ENCODE data around the gene ANKHD1.

The ANKHD1 gene

GRCh38 chr5:140357726-140358093 lies 43.9 kb upstream of the ANKHD1 start (continued):
- TF ChIP-seq GFI1B (tag by site-specific recombination; IDR thresholded peaks at IDR 0.05): no peak
- TF ChIP-seq ZNF341 (tag by site-specific recombination; IDR thresholded peaks at IDR 0.05; ENCODE audit: low read depth): no peak
- TF ChIP-seq KLF8 (tag by site-specific recombination; IDR thresholded peaks at IDR 0.05): no peak
- TF ChIP-seq ZNF132 (tag by site-specific recombination; IDR thresholded peaks at IDR 0.05; ENCODE audit: borderline replicate concordance): no peak
- 0 out of 2 replicates have a peak, but pooled peaks have one; percentile 61 for TF ChIP-seq ZNF2 (tag by site-specific recombination; IDR thresholded peaks at IDR 0.05)
- TF ChIP-seq, protein P1, sequence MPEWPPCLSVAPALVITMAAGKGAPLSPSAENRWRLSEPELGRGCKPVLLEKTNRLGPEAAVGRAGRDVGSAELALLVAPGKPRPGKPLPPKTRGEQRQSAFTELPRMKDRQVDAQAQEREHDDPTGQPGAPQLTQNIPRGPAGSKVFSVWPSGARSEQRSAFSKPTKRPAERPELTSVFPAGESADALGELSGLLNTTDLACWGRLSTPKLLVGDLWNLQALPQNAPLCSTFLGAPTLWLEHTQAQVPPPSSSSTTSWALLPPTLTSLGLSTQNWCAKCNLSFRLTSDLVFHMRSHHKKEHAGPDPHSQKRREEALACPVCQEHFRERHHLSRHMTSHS (tag by site-specific recombination; IDR thresholded peaks at IDR 0.05): no peak
- no peak for TF ChIP-seq ZNF513 (tag by site-specific recombination; IDR thresholded peaks at IDR 0.05)
- TF ChIP-seq ZNF23 (tag by site-specific recombination; IDR thresholded peaks at IDR 0.05; ENCODE audit: borderline replicate concordance): no peak
- TF ChIP-seq HOXD13 (CRISPR knock-in tag; IDR thresholded peaks at IDR 0.05; ENCODE audit: borderline replicate concordance): no peak
- no peak for TF ChIP-seq ZNF548 (tag by site-specific recombination; IDR thresholded peaks at IDR 0.05)
- TF ChIP-seq ZNF600 (tag by site-specific recombination; IDR thresholded peaks at IDR 0.05): 0 out of 2 replicates have a peak, but pooled peaks have one; percentile 11
- no peak for TF ChIP-seq ZFHX2 (tag by site-specific recombination; conservative IDR thresholded peaks at IDR 0.05)
- peak; percentile 80; the same call in 1 of the 2 replicates for TF ChIP-seq ZNF610 (tag by site-specific recombination; IDR thresholded peaks at IDR 0.05; ENCODE audit: borderline replicate concordance)
- no peak for TF ChIP-seq ZNF174 (tag by site-specific recombination; IDR thresholded peaks at IDR 0.05)
- TF ChIP-seq ZBTB48 (tag by site-specific recombination; IDR thresholded peaks at IDR 0.05): no peak; the same call in 1 of the 2 replicates
- TF ChIP-seq ZNF549 (tag by site-specific recombination; IDR thresholded peaks at IDR 0.05): no peak
- peak; percentile 31; the same call in 1 of the 2 replicates for TF ChIP-seq BCL11B (tag by site-specific recombination; IDR thresholded peaks at IDR 0.05; ENCODE audit: low read depth)
- TF ChIP-seq ZNF184 (tag by site-specific recombination; IDR thresholded peaks at IDR 0.05): no peak
- TF ChIP-seq ZBTB26 (tag by site-specific recombination; optimal IDR thresholded peaks at IDR 0.05): peak; percentile 22
- TF ChIP-seq, protein P2, sequence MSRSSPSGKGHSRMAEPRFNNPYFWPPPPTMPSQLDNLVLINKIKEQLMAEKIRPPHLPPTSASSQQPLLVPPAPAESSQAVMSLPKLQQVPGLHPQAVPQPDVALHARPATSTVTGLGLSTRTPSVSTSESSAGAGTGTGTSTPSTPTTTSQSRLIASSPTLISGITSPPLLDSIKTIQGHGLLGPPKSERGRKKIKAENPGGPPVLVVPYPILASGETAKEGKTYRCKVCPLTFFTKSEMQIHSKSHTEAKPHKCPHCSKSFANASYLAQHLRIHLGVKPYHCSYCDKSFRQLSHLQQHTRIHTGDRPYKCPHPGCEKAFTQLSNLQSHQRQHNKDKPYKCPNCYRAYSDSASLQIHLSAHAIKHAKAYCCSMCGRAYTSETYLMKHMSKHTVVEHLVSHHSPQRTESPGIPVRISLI (tag by site-specific recombination; IDR thresholded peaks at IDR 0.05): no peak
- no peak for TF ChIP-seq GLIS2 (tag by site-specific recombination; IDR thresholded peaks at IDR 0.05)
- no peak for TF ChIP-seq ZNF292 (tag by site-specific recombination; IDR thresholded peaks at IDR 0.05; ENCODE audit: borderline replicate concordance, low read depth)
- peak; percentile 71 for TF ChIP-seq ZNF654 (tag by site-specific recombination; IDR thresholded peaks at IDR 0.05; ENCODE audit: low read depth)
- TF ChIP-seq, protein P3, sequence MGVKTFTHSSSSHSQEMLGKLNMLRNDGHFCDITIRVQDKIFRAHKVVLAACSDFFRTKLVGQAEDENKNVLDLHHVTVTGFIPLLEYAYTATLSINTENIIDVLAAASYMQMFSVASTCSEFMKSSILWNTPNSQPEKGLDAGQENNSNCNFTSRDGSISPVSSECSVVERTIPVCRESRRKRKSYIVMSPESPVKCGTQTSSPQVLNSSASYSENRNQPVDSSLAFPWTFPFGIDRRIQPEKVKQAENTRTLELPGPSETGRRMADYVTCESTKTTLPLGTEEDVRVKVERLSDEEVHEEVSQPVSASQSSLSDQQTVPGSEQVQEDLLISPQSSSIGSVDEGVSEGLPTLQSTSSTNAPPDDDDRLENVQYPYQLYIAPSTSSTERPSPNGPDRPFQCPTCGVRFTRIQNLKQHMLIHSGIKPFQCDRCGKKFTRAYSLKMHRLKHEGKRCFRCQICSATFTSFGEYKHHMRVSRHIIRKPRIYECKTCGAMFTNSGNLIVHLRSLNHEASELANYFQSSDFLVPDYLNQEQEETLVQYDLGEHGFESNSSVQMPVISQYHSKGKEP (tag by site-specific recombination; IDR thresholded peaks at IDR 0.05): no peak
- TF ChIP-seq ZNF175 (tag by site-specific recombination; IDR thresholded peaks at IDR 0.05): no peak
- no peak for TF ChIP-seq ZNF747 (tag by site-specific recombination; IDR thresholded peaks at IDR 0.05)
- TF ChIP-seq FEZF1 (tag by site-specific recombination; IDR thresholded peaks at IDR 0.05): peak; percentile 70
- TF ChIP-seq, protein P4, sequence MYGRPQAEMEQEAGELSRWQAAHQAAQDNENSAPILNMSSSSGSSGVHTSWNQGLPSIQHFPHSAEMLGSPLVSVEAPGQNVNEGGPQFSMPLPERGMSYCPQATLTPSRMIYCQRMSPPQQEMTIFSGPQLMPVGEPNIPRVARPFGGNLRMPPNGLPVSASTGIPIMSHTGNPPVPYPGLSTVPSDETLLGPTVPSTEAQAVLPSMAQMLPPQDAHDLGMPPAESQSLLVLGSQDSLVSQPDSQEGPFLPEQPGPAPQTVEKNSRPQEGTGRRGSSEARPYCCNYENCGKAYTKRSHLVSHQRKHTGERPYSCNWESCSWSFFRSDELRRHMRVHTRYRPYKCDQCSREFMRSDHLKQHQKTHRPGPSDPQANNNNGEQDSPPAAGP (tag by site-specific recombination; IDR thresholded peaks at IDR 0.05): peak; percentile 32; the same call in 1 of the 2 replicates
- TF ChIP-seq ZNF280C (tag by site-specific recombination; IDR thresholded peaks at IDR 0.05): no peak
- TF ChIP-seq ZNF350 (tag by site-specific recombination; IDR thresholded peaks at IDR 0.05): no peak
- peak; percentile 42; the same call in 1 of the 2 replicates for TF ChIP-seq ZNF561 (tag by site-specific recombination; IDR thresholded peaks at IDR 0.05; ENCODE audit: borderline replicate concordance)

Measured in HEK293 (cell line).